HG03108 (cell line): ENCODE results near the gene CALY.

ENCODE experiments used
- ATAC-seq: cut with Tn5 transposase; IDR thresholded peaks from one replicate; pipeline ENCODE4 v1.9.1; 2021; ENCODE audit warnings: moderate library complexity; ENCODE audit not compliant: unreplicated experiment

CALY gene

GRCh38 chr10:133312016-133312768 is 24.5 kb downstream of the CALY start:
- no peak for ATAC-seq

- ATAC-seq, result no peak
These were observed 25.1 kb downstream of the CALY start for GRCh38 chr10:133311570-133311969.

- no peak for ATAC-seq
These were observed 25.9 kb downstream of the CALY start for GRCh38 chr10:133310789-133311188.

GRCh38 chr10:133310399-133310755 is 26.3 kb downstream of the CALY start:
- ATAC-seq, result no peak

GRCh38 chr10:133309720-133310398 is 26.8 kb downstream of the CALY start:
- ATAC-seq, result no peak

- peak; percentile 56 for ATAC-seq
These were observed 27.5 kb downstream of the CALY start for GRCh38 chr10:133309100-133309719.

GRCh38 chr10:133308421-133309099 is 28.1 kb downstream of the CALY start, which contains the start of the genes TUBGCP2 and ZNF511:
Gene TUBGCP2 (minus strand): TSS chr10:133308872. CDS start chr10:133302941, 5,931 bp downstream.
Gene ZNF511 (plus strand): TSS chr10:133308914. CDS start chr10:133308944, 30 bp downstream.
- peak; percentile 68 for ATAC-seq

- no peak for ATAC-seq
These were observed 28.8 kb downstream of the CALY start for GRCh38 chr10:133307776-133308420.

- no peak for ATAC-seq
These were observed 29.7 kb downstream of the CALY start for GRCh38 chr10:133306941-133307379.

GRCh38 chr10:133306097-133306476 is 30.6 kb downstream of the CALY start:
- no peak for ATAC-seq

- no peak for ATAC-seq
These were observed 33.5 kb downstream of the CALY start for GRCh38 chr10:133303206-133303605.

GRCh38 chr10:133302230-133302629 is 34.5 kb downstream of the CALY start:
- ATAC-seq, result no peak

GRCh38 chr10:133299738-133300137 is 37.0 kb downstream of the CALY start:
- no peak for ATAC-seq

- ATAC-seq, result no peak
These were observed 37.5 kb downstream of the CALY start for GRCh38 chr10:133299224-133299623.

GRCh38 chr10:133298466-133298865 is 38.2 kb downstream of the CALY start:
- no peak for ATAC-seq

- no peak for ATAC-seq
These were observed 39.2 kb downstream of the CALY start for GRCh38 chr10:133297504-133297903.

GRCh38 chr10:133295426-133296320 is 41.0 kb downstream of the CALY start:
- ATAC-seq, result no peak

- ATAC-seq, result no peak
These were observed 42.5 kb downstream of the CALY start for GRCh38 chr10:133294189-133294588.

- ATAC-seq, result no peak
These were observed 42.9 kb downstream of the CALY start for GRCh38 chr10:133293810-133294119.
